HuH-7.5 (cell line): Measurements from ENCODE around the gene TTC23.
A peak's percentile ranks its signal among the peaks of the same experiment; 100 is the strongest.
"Not testable (repeated sequence)": the region's sequence is repeated elsewhere in the genome, so short reads cannot be mapped to it uniquely, and the experiment has no call there.

Experiments used
- DNase-seq: peaks from one replicate; pipeline ENCODE4 v3.0.0; 2011; ENCODE audit warnings: low spot score

The TTC23 gene

DNA sequence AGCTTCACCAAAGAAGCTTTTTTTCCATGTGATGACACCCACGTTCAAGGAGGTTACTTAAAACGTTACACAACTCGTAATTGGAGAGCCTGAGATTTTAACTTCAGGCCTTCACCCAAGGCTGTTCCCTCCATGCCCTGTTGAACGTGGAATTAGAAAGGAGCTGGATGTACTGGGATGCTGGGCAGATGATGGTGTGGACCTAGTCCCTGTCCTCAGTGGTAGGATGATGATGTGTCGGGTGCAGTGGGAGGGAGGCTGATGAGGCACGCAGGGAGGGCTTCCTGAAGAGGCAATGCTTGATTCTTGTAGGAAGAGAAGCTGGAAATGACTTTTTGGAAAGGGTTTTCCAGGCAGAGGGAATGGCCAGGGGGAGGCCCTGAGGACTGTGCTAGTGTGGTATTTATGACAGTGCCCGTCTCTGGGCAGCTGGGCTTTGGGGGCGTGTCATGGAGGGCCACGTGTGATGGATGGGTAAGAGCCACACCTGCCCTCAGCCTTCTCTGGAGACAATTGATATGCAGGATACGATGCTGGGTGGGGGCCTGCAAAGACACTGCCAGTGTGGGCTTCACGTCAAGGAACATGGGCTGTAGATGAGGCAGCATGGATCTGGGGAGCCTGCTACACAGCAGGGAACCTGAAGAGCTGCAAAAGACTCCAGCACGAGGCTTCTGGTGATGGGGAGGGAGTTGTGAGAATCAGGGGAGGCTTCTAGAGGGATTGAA is 129.2 kb downstream of the TTC23 start:
- DNase-seq, result no peak

DNA sequence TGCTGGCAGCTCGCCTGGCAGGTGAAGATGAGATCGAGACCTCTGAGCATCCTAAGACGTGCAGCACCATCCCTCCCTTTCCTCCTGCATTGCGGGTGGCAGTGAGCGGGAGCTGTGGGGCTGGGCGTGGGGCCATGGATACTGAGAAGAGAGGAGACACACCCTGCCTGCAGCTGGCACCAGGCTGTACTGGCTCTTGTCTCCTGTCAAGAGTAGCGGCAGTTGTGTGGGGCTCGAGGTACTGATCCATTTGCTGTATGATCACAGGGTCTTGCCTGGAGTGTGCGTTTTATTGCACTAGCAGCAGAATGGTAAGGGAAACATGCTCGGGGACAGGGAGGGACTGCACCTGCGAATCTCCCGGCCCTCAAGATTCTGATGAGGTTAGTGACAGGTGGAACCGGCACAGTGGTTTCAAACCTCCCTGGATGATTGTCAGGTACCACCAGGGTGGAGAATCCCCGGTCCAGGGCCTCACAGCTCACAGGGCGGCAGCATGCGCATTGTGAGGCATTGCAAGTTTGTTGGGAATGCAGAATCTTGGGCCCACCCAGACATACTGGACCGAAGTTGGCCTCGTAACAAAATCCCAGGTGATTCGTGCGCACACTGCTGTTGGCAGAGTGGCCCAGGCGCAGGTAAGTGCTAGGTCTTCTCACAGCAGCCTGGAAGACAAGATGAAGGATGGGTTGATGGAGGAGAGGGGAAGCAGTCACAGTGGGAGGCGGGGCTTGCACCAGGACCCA is 130.4 kb downstream of the TTC23 start:
- DNase-seq, result no peak

DNA sequence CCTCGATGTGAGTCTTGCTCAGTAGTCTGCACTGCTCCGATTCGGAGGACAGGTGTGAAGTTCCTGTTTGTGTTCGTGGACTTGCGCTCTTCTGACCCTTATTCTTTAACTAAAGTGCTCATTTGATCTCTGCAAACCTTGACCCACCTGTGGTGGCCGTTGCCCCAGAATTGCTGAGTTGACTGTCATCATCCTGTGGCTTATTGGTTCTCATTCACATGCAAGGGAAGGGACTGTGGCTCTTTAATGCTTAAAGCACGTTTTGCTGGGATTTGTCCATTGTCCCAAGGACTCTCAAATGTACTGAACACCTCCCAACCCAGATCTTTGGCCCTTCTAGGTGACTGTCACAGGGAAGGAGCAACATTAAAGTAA is 131.1 kb downstream of the TTC23 start:
- no peak for DNase-seq

DNA sequence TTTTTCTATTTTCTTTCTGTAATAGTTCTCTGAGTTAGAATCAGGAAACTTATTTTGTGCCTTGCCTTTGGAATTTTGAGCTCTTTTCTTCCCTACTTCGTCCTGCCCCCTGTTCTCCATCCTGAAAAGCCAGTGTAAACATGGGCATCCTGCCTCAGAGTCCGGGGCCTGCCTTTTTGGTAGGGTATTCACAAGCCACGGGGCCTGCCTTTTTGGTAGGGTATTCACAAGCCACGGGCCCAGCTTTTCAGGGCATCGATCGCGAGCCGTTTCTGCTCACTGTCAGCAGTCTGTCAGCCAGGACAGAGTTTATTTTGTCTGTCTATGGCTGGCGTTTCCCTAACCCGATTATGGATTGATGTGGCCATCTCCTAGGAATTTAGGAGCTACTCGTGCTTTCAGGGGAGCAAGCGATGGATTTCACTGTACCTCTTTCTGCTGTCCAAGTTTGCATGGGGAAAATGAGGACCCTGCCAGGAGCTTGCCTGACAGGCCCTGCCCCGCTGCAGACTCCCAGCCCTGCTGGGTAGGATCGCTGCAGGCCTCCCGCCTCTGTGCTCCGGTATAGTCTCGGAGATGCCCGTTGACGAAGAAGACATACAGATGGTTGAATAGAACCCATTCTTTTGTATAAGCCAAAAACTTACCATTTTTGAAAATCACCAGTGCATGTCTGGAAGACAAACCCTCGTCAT is 131.7 kb downstream of the TTC23 start:
- no peak for DNase-seq

DNA sequence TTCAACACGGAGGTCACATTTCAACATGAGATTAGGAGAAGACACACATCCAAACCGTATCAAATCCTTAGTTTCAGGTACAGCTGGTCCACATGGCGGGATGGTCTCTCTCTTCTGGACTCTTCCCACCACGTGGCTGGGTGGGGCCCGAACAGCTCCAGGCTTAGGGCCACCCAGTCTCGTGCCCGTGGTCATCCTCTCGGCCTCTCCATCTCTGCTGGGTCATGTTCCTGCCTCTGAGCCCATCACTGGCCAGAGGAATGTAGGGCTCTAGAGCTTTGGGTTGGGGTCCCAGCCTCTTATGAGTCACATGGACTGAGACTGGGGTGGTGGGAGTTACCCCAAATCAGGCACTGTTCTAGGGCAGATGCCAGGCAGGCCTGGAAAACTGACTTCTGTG is 132.3 kb downstream of the TTC23 start:
- no peak for DNase-seq

DNA sequence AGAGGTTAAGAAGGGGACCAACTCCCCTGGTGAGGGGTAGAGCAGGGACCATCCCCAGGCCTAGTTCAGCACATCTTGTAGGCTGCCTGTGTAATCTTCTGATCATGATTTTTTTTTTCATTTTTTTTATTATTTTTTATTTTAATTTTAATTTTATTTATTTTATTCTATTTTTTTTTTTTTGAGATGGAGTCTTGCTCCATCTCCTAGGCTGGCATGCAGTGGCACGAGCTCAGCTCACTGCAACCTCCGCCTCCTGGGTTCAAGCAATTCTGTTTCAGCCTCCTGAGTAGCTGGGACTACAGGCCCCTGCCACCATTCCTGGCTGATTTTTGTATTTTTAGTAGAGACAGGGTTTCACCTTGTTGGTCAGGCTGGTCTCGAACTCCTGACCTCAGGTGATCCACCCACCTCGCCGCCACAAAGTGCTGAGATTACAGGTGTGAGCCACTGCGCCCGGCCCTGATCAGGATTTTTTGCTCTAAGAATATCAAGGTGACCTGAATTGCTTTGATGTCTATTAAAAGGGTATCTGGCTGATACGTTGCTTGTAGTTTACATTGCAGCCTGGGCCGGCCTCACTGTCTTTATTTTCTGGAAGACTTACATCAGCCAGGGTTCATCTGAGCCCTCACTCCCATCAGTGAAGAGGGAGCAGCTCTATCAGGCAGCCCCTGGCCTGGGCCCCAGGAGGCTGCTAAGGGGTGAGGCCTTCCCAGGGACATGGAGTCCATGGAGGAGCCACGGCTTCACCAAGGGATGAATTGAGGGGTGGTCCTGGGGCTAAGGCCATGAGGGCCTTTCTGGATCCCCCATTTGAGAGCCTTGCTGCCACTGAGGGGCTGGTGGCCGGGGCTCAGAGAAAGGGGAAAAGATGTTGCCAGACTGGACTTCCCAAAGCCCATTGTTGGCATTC is 133.8 kb downstream of the TTC23 start:
- no peak for DNase-seq

DNA sequence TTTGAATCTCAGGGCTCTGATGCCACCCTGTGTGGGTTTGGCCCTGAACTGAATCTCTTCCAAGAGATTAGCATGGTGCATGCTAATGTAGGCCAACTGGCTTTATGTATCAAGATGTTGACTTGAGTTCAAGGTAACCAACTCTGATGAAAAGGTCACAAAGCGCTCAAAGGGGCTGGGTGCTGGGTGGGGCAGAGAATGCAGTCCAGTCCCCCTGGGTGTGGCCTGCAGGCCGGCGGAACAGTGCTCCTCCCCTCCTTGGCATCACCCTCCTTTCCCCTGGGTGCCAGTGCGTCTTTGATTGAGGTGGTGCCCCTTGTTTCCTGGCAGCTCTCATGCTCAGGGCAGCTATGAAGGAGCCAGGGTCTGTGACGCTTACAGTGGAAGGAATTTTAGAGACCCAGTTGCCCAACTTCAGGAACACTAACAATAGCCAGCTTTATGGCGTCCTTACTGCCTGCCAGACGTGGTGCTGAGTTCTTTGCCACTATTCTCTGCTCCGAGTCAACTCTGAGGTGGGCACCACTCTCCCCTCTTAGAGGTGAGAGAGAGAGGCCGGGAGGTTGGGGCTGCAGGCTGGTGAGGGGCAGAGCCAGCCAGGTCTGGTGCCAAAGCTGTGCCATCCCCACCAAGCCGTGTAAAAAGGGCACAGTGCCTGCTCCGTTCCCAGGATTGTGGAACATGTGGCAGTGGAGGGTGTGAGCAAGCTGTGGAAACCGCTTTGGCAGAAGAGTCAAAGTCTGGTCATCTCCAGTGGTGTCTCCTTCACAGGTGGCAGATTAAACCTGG is 134.7 kb downstream of the TTC23 start:
- DNase-seq, result no peak

DNA sequence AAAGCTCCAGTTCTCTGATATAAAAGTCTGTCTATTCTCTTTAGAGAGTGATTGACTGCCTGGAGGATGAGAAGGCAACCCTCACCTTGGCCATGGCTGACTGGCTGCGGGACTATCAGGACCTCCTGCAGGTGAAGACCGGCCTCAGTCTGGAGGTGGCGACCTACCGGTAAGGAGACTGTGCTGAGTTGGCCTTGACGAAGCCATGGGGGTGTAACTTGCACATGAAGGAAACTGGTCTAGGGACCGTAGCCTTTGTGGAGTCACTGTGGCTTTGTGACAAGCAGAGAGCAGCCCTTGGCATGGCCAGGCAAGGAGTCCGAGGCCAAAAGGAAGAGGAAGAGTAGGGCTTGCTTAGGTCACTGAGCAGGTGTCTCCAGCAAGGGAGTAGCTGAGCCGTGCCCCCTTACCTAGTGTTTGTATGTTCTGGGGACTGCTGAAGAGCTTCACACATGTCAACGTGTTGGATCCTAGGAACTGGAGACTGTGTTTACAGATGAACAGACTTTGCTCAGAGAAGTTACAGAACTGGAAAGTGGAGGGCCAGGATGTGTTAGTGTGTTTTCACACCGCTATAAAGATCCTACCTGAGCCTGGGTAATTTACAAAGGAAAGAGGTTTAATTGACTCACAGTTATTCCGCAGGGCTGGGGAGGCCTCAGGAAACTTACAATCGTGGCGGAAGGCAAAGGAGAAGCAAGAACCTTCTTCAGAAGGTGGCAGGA is 135.7 kb downstream of the TTC23 start:
- DNase-seq, result no peak

DNA sequence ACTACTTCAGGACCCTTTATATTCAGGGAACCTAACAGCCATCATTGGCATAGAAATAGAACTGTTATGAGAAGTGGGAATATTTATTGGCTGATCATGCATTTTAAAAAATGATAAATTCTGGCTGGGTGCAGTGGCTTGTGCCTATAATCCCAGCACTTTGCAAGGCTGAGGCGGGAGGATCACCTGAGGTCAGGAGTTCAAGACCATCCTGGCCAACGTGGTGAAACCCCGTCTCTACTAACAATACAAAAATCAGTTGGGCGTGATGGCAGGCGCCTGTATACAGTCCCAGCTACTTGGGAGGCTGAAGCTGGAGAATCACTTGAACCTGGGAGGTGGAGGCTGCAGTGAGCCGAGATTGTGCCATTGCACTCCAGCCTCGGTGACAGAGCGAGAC is 137.7 kb downstream of the TTC23 start:
- DNase-seq, result not testable (repeated sequence)

DNA sequence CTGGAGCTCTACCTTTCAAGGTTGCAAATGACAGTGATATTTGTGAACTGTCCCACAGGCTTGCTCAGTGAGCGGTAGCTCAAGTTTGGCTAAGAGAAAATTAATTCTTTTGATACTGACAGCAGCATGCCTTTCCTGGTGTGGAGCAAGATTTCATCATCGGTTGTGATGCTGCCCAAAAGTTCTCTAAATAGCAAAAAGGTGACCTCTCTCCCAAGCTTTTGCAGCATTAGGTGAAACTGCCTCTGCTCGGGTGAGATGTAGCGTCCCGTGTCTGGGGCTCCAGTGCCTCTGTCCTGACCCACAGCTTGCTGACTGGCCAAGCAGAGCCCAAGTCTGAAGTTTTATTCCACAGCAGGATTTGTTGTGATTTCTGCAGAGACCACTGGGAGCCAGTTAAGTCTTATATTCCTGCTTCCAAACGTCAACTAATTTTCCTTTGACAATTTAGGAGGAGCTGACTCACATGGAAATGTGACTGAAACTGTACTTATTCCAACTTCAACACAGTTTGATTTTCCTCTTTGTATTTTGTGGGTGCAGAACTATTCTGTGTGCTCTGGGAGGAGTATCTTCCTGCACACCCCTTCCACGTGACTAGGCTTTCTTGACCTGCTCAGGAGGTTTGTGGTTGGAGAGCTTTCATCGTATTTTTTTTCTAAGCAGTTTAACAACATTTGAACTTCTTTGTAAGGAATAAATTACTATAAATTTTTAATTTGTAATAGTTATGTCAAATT is 138.6 kb downstream of the TTC23 start:
- DNase-seq, result no peak

DNA sequence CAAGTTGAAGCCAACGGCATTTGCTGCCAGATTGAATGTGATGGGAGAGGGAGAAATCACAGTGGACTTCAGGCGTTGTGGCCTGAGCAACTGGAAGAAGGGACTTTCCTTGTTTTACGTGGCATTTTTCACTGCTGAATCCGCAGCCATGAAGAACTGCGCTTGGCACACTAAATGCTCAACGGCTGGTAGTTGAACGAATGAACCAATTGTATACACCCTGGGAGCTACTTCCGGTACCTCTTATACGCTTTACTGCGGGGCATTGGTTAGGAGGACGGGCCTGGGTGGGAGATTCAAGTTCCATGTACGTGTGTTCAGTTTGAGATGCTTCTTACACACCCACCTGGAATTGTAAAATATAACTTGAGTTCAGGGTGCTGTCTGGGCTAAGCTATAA is 139.3 kb downstream of the TTC23 start:
- no peak for DNase-seq

DNA sequence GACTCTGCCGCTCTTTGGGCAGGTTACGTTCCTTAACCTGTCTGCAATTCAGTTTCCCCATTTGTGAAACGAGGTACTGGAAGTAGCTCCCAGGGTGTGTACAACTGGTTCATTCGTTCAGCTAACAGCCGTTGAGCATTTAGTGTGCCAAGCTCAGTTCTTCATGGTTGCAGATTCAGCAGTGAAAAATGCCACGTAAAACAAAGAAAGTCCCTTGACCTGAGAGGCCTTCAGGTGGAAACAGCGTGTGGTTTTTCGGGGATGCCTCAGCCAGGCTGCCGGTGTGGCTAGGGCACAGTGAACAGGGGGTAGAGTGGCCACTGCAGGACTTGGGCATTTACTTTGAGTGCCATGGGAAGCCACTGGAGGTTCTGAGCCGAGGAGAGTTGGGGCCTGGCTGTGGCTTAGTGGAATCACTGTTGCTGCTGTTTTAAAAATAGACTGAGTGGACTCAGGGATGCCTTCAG is 139.8 kb downstream of the TTC23 start:
- DNase-seq, result no peak

DNA sequence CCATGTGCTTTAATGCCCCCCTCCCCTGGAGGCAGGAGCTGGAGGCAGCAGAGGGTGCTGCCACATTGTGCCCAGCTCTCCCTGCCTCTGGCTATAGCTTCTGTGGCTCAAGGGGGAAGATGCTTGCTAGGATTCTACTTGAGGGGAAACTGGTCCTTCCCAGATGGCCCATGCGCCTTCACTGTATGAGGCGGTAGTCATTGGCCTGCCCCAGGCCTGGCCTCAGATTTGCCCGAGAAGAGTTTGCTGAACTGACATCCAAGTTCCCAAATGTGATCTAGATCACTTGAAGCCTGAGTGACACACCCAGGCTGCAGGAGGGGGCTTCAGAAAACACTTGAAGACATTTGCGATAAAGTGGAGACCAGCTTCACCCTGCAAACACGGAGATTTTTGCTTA is 140.4 kb downstream of the TTC23 start:
- DNase-seq, result no peak

DNA sequence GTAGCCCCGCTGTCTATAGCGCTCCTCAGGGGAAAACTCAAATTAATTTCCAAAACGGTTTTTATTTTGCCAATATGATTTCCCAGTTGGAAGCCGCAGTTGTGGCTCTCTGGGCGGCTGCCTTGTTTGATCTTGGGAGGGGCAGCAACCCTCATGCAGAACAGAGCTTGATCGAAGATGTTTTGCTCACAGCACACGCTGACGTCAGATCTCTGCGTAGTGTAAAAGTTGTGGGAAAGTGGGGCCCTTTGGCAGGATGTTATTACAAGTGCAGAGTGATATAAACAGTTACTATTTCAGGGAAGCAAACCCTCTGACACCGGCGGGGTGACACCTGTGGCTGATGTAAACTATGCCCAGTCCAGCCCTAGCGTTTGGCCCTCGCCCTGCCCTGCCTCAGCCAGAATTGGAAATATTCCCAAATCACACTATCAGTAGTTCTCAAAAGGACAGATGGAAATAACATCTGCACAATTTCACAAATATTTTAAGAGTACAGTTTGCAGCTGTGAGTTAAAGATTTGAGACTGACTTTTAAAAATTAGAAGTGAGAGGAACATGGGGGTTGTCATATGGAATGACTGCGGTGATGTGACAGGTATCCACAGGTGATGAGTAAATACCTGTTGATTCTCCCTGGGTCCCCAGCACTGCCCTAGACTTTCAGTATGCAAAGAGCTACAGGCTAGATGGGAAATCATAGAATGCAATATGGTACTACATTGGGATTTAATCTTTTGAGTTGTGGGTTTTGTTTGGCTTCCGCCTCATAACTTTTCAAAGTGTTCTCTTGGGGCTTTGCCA is 142.8 kb downstream of the TTC23 start:
- no peak for DNase-seq

DNA sequence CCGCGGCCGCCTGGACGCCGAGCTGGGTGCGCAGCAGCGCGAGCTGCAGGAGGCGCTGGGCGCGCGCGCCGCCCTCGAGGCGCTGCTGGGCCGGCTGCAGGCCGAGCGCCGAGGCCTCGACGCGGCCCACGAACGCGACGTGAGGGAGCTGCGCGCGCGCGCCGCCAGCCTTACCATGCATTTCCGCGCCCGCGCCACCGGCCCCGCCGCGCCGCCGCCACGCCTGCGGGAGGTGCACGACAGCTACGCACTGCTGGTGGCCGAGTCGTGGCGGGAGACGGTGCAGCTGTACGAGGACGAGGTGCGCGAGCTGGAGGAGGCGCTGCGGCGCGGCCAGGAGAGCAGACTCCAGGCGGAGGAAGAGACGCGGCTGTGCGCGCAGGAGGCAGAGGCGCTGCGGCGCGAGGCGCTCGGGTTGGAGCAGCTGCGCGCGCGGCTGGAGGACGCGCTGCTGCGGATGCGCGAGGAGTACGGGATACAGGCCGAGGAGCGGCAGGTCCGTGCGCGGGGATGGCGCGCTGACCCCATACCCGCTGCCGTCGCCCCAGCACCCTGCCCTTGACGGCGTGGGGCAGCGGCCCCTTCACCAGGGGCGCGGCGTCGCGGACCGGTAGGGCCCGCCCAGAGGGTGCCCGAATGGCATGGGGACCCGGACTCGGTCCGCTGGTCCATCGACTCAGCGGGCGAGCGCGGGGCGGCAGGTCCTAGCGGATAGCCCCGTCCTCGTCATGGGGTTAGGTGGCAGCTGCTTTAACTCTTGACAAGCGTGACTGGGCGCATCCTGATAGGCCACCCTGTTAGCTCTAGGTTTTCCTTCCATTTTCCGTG is 143.7 kb downstream of the TTC23 start:
- no peak for DNase-seq

DNA sequence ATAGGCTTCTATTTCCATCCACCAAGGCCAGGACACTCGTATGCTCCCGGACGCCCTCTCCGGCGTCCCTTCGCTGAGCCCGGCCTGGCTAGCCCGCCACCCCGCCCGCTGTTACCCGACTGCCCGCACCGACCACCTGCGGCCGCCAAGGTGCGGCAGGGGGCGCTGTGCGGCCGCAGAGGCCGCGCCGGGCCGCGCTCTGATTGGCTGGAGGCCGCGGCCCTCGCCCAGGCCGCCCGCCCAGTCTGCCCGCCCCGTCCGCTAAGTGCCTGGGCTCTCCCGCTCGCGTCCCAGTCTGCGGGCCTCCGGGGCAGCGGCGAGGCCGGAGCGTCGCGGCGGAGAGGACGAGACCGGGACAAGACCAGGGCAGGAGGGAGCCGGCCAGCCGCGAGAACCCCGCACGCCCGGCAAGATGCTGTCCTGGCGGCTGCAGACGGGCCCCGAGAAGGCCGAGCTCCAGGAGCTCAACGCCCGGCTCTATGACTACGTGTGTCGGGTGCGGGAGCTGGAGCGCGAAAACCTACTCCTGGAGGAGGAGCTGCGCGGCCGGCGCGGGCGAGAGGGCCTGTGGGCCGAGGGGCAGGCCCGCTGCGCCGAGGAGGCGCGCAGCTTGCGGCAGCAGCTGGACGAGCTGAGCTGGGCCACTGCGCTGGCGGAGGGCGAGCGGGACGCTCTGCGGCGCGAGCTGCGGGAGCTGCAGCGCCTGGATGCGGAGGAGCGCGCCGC is 144.4 kb downstream of the TTC23 start, which contains the start of gene SYNM:
TSS of gene SYNM (plus strand) at position 293 of the 726 bp plus-strand sequence. CDS start at position 413, 120 bp downstream.
- DNase-seq, result peak; percentile 100

DNA sequence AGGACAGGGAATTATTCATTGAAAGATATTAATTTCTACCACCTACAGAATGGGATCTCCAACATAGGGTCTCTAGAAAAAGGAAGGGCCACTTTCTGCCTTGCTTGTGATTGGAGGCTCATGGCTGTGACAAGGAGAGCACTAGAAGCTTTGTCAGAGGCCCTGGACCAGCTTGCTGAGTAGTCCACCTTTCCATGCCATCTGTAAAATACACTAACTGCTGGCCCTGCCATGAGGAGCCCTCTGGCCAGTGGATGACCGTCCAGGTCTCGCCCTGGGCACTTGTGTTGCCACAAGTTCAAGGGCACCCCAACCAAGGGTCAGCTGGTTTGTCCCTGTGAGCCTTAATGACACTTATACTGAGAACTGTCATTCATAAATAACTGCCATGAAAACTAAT is 146.1 kb downstream of the TTC23 start:
- DNase-seq, result no peak
